Ishikawa (cell line): ENCODE data around the gene KRT71.

Source experiments
- CEBPB ChIP-seq: IDR thresholded peaks from 2 replicates; pipeline ENCODE4 v1.6.1; 2012
- CREB1 ChIP-seq: IDR thresholded peaks from 2 replicates; pipeline ENCODE4 v1.6.1; 2012; ENCODE audit warnings: low read depth
- EGR1 ChIP-seq: IDR thresholded peaks from 2 replicates; pipeline ENCODE4 v1.6.1; 2012
- EP300 ChIP-seq: IDR thresholded peaks from 2 replicates; pipeline ENCODE4 v1.6.1; 2012; ENCODE audit warnings: borderline replicate concordance
- FOXM1 ChIP-seq: IDR thresholded peaks from 2 replicates; pipeline ENCODE4 v1.6.1; 2012; ENCODE audit warnings: low read depth, borderline replicate concordance
- MAX ChIP-seq: IDR thresholded peaks from 2 replicates; pipeline ENCODE4 v1.6.1; 2012
- NFIC ChIP-seq: IDR thresholded peaks from 2 replicates; pipeline ENCODE4 v1.6.1; 2012
- RAD21 ChIP-seq: IDR thresholded peaks from 2 replicates; pipeline ENCODE4 v1.6.1; 2012; ENCODE audit warnings: low read depth
- REST ChIP-seq: IDR thresholded peaks from 2 replicates; pipeline ENCODE4 v1.6.1; 2012; ENCODE audit warnings: low read depth, mild to moderate bottlenecking
- TAF1 ChIP-seq: IDR thresholded peaks from 2 replicates; pipeline ENCODE4 v1.6.1; 2012; ENCODE audit warnings: low read depth, mild to moderate bottlenecking
- TCF12 ChIP-seq: IDR thresholded peaks from 2 replicates; pipeline ENCODE4 v1.6.1; 2012; ENCODE audit warnings: low read depth
- TEAD4 ChIP-seq: IDR thresholded peaks from 2 replicates; pipeline ENCODE4 v1.6.1; 2012
- USF1 ChIP-seq: IDR thresholded peaks from 2 replicates; pipeline ENCODE4 v1.6.1; 2012
- YY1 ChIP-seq: IDR thresholded peaks from 2 replicates; pipeline ENCODE4 v1.6.1; 2012; ENCODE audit warnings: low read depth
- ZBTB7A ChIP-seq: IDR thresholded peaks from 2 replicates; pipeline ENCODE4 v1.6.1; 2012; ENCODE audit warnings: low read depth

Gene KRT71

GRCh38 chr12:52564582-52564981, 11.6 kb upstream of the KRT71 start:
- no peak for TF ChIP-seq REST

GRCh38 chr12:52561880-52562449, 9.0 kb upstream of the KRT71 start:
- TF ChIP-seq RAD21 (peak; percentile 55; the same call in 1 of the 2 replicates), CREB1 (no peak)

GRCh38 chr12:52559979-52560378, 7.0 kb upstream of the KRT71 start:
- no peak for TF ChIP-seq NFIC
- TF ChIP-seq TCF12 = no peak
- TF ChIP-seq TEAD4 = no peak
- TF ChIP-seq CREB1 = no peak
- no peak for TF ChIP-seq EP300
- TF ChIP-seq FOXM1 = no peak
- TF ChIP-seq CEBPB = no peak
- no peak for TF ChIP-seq MAX
- TF ChIP-seq EGR1 = no peak
- TF ChIP-seq REST = no peak

GRCh38 chr12:52558781-52559445, 6.0 kb upstream of the KRT71 start:
- TF ChIP-seq EP300 (no peak), USF1 (no peak), YY1 (no peak), MAX (no peak), CEBPB (no peak), TCF12 (no peak)

- TF ChIP-seq CEBPB (no peak), TEAD4 (no peak)
These were observed 4.5 kb upstream of the KRT71 start for GRCh38 chr12:52557476-52557875.

- no peak for TF ChIP-seq MAX
These were observed 2.6 kb upstream of the KRT71 start for GRCh38 chr12:52555577-52555976.

- TF ChIP-seq FOXM1 (no peak), TAF1 (no peak), EGR1 (no peak), MAX (no peak), ZBTB7A (no peak), EP300 (no peak), USF1 (no peak), REST (no peak), TEAD4 (no peak), CEBPB (no peak), CREB1 (no peak), NFIC (no peak), RAD21 (no peak), YY1 (no peak)
These were observed 890 bp downstream of the KRT71 start for GRCh38 chr12:52552055-52552454.
